ENCODE results near the gene KRTAP10-2.
"Not testable (repeated sequence)": the region's sequence is repeated elsewhere in the genome, so short reads cannot be mapped to it uniquely, and the experiment has no call there.

The KRTAP10-2 gene

DNA sequence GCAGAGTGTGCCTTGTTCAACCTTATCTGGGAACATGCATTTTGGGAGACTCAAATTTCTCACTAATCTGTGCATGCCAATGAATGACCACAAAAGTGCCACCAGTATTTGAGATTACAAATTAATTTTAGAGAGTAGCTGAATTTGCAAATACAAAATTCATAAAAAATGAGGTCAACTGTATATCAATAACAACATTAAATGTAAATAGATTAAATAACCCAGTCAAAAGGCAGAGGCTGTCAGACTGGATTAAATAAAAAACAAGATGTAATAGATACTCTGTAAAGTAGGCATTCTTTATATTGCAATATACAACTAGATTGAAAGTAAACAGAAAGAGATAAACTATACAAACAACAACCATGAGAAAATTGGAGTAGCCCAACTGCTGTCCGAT, 12.8 kb upstream of the KRTAP10-2 start:
- no peak for DNase-seq (ENCODE audit: low read depth)
- TF ChIP-seq, protein P1, sequence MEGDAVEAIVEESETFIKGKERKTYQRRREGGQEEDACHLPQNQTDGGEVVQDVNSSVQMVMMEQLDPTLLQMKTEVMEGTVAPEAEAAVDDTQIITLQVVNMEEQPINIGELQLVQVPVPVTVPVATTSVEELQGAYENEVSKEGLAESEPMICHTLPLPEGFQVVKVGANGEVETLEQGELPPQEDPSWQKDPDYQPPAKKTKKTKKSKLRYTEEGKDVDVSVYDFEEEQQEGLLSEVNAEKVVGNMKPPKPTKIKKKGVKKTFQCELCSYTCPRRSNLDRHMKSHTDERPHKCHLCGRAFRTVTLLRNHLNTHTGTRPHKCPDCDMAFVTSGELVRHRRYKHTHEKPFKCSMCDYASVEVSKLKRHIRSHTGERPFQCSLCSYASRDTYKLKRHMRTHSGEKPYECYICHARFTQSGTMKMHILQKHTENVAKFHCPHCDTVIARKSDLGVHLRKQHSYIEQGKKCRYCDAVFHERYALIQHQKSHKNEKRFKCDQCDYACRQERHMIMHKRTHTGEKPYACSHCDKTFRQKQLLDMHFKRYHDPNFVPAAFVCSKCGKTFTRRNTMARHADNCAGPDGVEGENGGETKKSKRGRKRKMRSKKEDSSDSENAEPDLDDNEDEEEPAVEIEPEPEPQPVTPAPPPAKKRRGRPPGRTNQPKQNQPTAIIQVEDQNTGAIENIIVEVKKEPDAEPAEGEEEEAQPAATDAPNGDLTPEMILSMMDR (IDR thresholded peaks at IDR 0.05; ENCODE audit: control insufficient read depth, insufficient read depth, low read depth, low read length, missing control alignments): no peak
- H3K4me3 ChIP-seq (ENCODE audit: control insufficient read depth, low read depth, low read length): no peak overlapping the region

DNA sequence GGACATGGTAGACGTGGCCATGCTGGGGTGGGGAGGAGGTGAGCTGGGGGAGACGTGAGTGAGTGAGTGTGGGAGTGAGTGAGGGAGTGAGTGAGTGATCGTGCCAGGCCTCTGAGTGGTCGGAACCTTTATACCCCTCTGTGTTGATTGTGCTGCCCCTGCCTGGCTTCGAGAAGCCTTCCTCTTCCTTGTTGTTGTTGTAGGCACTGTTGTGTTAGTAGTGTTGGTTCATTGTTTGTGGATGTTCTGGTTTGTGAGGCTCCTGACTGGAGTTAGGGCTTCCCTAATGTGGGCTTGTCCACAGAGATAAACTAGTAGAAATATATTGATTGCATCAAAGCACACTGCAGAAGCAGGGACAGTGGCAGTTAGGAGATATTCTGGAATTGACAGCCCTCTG, 7.4 kb upstream of the KRTAP10-2 start, which contains the start of gene KRTAP10-3:
KRTAP10-3 (minus strand) TSS at position 101 of the 400 bp plus-strand sequence; CDS start at position 21, 80 bp downstream.
- TF ChIP-seq, protein P1 (IDR thresholded peaks at IDR 0.05; ENCODE audit: control insufficient read depth, insufficient read depth, low read depth, low read length, missing control alignments): no peak
- no peak for DNase-seq (ENCODE audit: low read depth)
- no peak within 1 kb of the TSS for H3K4me3 ChIP-seq (ENCODE audit: control insufficient read depth, low read depth, low read length)

DNA sequence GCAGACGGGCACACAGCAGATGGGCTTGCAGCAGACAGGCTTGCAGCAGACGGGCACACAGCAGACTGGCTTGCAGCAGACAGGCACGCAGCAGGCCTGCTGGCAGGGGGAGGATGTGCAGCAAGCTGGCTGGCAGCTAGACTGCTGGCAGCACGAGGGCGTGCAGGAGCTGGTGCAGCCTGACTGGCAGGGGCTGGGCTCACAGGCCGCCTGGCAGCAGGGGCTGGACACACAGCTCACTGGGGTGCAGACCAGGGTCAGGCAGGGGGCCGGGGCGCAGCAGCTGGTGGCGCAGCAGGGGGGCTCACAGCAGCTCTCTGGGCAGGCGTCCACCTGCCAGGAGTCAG, 7.0 kb upstream of the KRTAP10-2 start:
- H3K4me3 ChIP-seq (ENCODE audit: control insufficient read depth, low read depth, low read length); DNase-seq (ENCODE audit: low read depth): not testable (repeated sequence)

DNA sequence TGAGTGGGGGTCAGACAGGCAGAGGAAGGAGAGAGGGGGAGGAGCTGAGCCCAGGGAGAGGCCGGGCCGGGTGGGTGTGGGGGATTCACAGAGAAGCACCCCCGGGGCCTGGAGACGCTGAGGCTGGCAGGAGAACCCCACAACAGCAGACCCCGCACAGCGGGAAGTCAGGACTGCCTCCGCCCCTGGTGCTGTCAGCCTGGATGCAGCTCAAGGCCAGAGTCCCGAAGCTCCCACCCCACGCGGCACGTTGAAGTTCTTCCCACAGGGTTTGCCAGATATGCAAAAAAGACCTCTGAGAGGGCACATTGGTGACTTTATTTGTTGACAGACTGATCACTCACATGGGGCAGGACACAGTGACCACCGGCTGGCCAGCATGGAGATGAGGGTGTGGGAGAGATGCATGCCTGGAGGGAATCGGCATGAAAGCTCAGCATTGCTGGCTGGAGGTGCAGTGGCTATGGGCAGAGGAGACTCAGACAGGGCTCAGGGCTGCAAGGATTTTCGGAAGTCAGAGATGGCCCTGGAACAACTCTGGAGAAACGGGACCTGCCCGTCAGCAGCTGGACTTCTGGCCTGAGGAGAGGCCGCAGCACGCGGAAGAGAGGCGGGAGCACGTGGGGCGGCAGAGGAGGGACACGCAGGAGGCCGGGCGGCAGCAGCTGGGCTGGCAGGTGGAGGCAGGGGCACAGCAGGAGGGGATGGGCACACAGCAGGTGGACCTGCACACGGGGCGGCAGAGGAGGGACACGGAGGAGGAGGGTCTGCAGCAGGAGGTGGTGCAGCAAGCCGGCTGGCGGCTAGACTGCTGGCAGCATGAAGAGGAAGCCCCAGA, 6.4 kb upstream of the KRTAP10-2 start:
- H3K4me3 ChIP-seq (ENCODE audit: control insufficient read depth, low read depth, low read length): no peak overlapping the region
- no peak for DNase-seq (ENCODE audit: low read depth)
- TF ChIP-seq, protein P1 (IDR thresholded peaks at IDR 0.05; ENCODE audit: control insufficient read depth, insufficient read depth, low read depth, low read length, missing control alignments): no peak

DNA sequence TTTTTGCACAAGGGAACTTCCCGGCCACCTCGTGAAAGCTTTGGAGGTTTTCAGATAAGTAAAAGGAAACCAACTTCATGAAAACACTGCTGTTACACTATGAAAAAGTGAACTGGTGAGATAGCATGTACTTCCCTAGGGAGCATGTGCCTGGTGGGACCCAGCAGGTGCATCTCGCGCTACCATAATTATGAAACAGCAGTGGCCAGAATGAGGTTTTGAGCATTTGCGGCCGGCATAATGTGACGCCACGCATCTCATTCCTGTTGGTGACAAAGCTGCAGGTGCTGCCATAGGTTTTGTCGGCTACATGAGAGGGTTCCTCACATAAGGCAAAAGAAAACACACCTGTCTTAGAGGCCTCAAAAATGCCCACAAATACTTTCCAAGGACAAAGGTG, 5.6 kb upstream of the KRTAP10-2 start:
- DNase-seq (ENCODE audit: low read depth): no peak
- TF ChIP-seq, protein P1 (IDR thresholded peaks at IDR 0.05; ENCODE audit: control insufficient read depth, insufficient read depth, low read depth, low read length, missing control alignments): no peak
- no peak overlapping the region for H3K4me3 ChIP-seq (ENCODE audit: control insufficient read depth, low read depth, low read length)

DNA sequence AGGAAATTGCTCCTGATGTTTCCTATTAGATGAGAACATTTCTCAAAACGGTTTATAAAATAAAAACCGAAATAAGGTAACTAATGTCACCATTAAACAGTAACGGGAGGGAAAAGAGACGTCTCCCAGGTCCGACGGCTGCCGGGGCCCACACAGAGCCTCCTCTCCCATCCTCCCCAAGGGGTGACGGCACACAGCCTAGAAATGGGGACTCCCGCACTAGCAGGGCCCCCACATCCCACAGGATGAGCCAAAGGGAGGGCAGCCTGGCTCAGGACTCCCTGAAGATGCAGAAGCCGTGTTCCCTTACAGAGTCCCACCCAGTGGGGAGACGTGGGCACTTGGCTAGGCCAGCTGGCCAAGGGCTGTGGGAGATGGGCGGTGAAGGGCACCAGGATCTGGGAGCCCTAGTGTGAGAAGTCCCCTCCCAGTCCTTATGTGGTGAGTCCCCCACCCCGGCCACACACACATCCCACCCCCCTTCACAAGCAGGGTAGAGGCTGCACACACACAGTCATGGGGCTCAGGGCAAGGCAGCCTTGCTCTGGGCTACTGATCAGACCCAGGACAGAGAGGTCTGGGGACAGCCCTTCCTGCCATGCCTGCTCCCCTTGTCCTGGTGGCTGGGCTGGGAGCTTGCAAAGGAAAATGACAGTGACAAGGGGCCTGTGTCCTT, 4.0 kb upstream of the KRTAP10-2 start:
- TF ChIP-seq, protein P1 (IDR thresholded peaks at IDR 0.05; ENCODE audit: control insufficient read depth, insufficient read depth, low read depth, low read length, missing control alignments): no peak
- DNase-seq (ENCODE audit: low read depth): no peak

DNA sequence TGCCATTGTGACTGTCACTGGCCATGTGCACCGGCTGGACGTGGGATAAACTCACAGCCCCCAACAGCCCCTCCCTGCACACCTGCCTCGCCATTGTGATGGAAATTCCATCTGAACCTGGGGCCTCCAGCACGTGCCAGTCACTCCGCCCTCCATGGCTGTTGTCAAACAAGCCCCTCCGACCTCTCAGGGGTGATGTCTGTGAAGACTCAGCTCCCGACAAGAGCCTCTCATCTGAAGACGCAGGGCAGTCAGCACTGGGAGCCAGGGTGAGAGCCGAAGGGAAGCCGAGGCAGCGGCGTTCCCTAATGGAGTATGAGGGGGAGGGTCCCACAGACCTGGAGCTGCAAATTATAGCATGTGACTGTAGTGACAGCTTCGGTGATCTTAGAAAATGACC, 1.4 kb upstream of the KRTAP10-2 start:
- DNase-seq (ENCODE audit: low read depth): no peak
- H3K4me3 ChIP-seq (ENCODE audit: control insufficient read depth, low read depth, low read length): no peak overlapping the region
- TF ChIP-seq, protein P1 (IDR thresholded peaks at IDR 0.05; ENCODE audit: control insufficient read depth, insufficient read depth, low read depth, low read length, missing control alignments): no peak

More for the DNA sequence above, 4.0 kb upstream of the KRTAP10-2 start:
- no peak overlapping the region for H3K4me3 ChIP-seq (ENCODE audit: control insufficient read depth, low read depth, low read length)
